ENCODE results near the gene ENTPD8. TPM values are rescaled to one million over a fixed set of nuclear protein-coding genes. Genes with fewer than 3 reads are reported as not detected.

ENTPD8 gene
- total and polyA plus RNA-seq, 2 of the 13 experiments (the other 11 are each of a cell fraction or from before 2014, with no cell fraction given) = 0.26 to 0.44 TPM

DNA sequence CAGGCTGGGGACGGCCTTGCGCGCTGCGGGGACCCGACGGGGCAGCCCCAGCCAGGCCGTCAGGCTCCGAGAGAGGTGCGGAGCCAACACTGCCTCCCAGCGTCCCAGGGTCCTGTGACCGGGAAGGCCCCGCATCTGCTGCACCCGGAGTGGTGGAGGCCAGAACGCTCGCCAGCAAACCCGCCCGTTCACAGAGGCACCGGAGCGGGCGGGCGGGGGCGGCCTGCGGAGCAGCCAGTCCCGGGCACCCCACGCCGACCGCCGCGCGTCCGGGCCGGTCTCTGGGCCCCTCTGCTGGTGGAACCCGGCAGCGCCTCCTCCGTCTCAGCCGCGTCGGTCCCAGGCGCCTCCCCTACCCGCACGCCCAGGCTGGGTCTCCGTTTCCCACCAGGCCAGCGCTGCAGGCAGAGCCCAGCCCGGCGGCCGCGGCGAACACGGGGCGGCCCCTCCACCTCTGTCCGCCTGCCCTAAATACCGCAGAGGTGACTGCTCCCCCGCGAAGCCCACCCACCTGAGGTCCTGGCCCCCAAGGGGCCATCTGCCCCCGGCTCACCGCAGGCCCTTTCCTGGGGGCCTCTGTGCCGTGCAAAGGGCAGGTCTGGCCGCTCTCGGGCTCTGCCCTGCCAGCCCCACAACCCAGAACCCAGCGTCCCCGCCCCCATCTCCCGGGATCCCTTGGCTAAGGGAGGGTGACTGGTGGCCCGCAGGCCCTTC lies 34.1 kb downstream of the ENTPD8 start (continued):
- TF ChIP-seq PRDM10 (CRISPR knock-in tag; IDR thresholded peaks at IDR 0.05; ENCODE audit: low read depth) = no peak
- no peak for TF ChIP-seq TEF (CRISPR knock-in tag; IDR thresholded peaks at IDR 0.05)
- TF ChIP-seq UBTF (CRISPR knock-in tag; IDR thresholded peaks at IDR 0.05) = peak; percentile 72; the same call in 1 of the 2 replicates
- no peak for TF ChIP-seq ZNF660 (CRISPR knock-in tag; IDR thresholded peaks at IDR 0.05; ENCODE audit: borderline replicate concordance, low read depth)
- TF ChIP-seq ZNF563 (CRISPR knock-in tag; IDR thresholded peaks at IDR 0.05) = no peak
- no peak for TF ChIP-seq SNAPC2 (CRISPR knock-in tag; IDR thresholded peaks at IDR 0.05)
- no peak for TF ChIP-seq NFE2L2 (IDR thresholded peaks at IDR 0.05; ENCODE audit: low read length)
- TF ChIP-seq, protein P1, sequence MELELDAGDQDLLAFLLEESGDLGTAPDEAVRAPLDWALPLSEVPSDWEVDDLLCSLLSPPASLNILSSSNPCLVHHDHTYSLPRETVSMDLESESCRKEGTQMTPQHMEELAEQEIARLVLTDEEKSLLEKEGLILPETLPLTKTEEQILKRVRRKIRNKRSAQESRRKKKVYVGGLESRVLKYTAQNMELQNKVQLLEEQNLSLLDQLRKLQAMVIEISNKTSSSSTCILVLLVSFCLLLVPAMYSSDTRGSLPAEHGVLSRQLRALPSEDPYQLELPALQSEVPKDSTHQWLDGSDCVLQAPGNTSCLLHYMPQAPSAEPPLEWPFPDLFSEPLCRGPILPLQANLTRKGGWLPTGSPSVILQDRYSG (CRISPR knock-in tag; IDR thresholded peaks at IDR 0.05) = no peak
- TF ChIP-seq ZNF329 (CRISPR knock-in tag; IDR thresholded peaks at IDR 0.05; ENCODE audit: low read depth) = no peak
- TF ChIP-seq, protein P2, sequence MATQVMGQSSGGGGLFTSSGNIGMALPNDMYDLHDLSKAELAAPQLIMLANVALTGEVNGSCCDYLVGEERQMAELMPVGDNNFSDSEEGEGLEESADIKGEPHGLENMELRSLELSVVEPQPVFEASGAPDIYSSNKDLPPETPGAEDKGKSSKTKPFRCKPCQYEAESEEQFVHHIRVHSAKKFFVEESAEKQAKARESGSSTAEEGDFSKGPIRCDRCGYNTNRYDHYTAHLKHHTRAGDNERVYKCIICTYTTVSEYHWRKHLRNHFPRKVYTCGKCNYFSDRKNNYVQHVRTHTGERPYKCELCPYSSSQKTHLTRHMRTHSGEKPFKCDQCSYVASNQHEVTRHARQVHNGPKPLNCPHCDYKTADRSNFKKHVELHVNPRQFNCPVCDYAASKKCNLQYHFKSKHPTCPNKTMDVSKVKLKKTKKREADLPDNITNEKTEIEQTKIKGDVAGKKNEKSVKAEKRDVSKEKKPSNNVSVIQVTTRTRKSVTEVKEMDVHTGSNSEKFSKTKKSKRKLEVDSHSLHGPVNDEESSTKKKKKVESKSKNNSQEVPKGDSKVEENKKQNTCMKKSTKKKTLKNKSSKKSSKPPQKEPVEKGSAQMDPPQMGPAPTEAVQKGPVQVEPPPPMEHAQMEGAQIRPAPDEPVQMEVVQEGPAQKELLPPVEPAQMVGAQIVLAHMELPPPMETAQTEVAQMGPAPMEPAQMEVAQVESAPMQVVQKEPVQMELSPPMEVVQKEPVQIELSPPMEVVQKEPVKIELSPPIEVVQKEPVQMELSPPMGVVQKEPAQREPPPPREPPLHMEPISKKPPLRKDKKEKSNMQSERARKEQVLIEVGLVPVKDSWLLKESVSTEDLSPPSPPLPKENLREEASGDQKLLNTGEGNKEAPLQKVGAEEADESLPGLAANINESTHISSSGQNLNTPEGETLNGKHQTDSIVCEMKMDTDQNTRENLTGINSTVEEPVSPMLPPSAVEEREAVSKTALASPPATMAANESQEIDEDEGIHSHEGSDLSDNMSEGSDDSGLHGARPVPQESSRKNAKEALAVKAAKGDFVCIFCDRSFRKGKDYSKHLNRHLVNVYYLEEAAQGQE (IDR thresholded peaks at IDR 0.05; ENCODE audit: borderline replicate concordance in 1 of 2, low read depth in 1 of 2, low read length in 2 of 2) = no peak
- TF ChIP-seq ARHGAP35 (CRISPR knock-in tag; IDR thresholded peaks at IDR 0.05; ENCODE audit: borderline replicate concordance) = no peak
- TF ChIP-seq, protein P3, sequence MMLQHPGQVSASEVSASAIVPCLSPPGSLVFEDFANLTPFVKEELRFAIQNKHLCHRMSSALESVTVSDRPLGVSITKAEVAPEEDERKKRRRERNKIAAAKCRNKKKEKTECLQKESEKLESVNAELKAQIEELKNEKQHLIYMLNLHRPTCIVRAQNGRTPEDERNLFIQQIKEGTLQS (CRISPR knock-in tag; IDR thresholded peaks at IDR 0.05) = no peak
- no peak for TF ChIP-seq FOSL1 (CRISPR knock-in tag; IDR thresholded peaks at IDR 0.05; ENCODE audit: borderline replicate concordance)
- TF ChIP-seq SMARCE1 (IDR thresholded peaks at IDR 0.05; ENCODE audit: borderline replicate concordance) = no peak
- TF ChIP-seq ETV5 (CRISPR knock-in tag; IDR thresholded peaks at IDR 0.05; ENCODE audit: borderline replicate concordance) = no peak
- TF ChIP-seq DNMT1 (CRISPR knock-in tag; IDR thresholded peaks at IDR 0.05) = 0 out of 2 replicates have a peak, but pooled peaks have one; percentile 40
- TF ChIP-seq ZFP82 (CRISPR knock-in tag; IDR thresholded peaks at IDR 0.05; ENCODE audit: borderline replicate concordance) = no peak
